ENCODE results near the gene HES6.

Gene HES6

DNA sequence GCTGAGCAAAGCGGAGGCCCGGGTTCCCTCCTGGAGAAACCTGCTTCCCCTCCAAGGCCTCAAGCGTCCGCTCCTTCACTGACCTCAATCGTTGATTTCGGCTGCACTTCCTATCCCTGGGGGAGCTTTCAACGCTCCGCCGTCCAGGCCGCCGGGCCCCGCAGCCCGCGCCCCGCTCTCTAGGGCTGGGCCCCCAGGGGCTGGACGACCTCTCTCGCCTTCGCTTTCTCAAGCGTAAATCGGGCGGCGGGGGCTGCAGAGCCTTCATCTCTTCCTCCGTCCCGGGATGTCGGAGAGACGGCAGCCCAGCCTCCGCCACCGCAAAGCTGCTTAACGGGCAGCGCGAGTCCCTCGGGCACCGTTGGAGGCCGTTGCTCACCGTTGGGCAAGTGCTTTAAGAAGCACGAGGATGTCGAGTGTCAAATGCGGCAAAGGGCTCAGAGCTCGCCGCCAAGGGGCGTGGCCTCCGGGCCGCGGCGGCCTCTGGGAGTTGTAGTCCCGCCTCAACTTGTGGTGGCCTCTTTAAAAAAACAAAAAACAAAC lies 8.5 kb downstream of the HES6 start:
- DNase-seq, result peak; percentile 72

DNA sequence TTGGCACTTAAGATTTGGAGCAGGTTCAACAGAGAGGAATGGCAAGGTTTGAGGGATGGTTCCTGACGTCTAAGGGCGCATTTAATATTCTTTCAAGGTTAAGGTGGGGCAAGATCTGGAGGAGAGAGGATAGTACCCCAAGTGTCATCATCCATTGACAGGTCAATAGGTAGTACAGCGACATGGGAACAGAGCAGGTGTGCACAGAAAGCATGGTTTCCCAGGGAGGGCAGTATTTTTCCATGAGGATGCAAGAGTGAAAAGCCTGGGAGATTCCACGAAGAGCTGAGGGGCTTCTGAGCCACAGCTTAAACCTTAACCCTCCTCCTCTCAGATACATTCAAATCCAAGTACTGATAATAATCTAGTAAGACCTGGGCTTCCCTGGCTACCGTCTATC lies 9.1 kb downstream of the HES6 start:
- DNase-seq, result no peak

DNA sequence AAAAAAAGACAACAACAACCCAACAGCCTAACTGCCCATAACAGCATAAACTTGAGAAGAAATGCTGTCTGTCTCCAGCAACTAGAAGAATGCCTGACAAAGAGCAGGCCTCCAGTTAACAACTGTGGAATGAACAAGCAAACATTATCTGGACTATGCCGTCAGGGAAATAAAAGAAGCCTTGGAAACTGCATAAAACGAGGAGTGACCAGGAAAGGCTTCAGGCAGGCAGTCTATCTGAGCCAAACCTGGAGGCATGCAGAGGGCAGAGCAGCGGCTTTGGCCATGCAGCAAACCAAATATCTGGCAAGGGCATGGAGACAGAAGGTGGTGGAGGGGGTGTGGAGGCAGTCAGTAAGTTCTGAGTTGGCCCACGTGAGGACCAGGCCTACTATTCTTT lies 11.1 kb downstream of the HES6 start:
- no peak for DNase-seq

DNA sequence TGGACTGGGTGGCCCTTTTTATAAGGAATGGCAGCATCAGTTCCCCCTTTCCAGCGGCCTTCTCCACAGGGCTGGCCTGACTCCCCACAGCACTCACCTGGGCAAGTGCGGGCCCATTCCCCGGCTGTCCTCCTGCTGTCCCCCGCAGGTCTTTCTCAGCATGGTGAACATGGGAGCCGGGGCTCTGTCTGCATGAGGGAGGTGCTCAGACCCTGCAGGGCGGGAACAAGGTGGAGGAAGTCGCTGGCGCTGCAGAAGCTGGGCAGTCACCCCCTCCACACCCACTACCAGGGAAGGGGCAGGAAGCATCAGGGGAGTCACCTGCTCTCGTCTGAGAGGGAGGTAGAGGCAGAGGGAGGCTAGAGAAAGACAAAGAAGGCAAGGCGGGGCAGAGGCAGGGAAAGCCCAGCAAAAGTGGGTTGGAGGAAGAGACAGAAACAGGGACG lies 12.2 kb downstream of the HES6 start:
- DNase-seq, result no peak

DNA sequence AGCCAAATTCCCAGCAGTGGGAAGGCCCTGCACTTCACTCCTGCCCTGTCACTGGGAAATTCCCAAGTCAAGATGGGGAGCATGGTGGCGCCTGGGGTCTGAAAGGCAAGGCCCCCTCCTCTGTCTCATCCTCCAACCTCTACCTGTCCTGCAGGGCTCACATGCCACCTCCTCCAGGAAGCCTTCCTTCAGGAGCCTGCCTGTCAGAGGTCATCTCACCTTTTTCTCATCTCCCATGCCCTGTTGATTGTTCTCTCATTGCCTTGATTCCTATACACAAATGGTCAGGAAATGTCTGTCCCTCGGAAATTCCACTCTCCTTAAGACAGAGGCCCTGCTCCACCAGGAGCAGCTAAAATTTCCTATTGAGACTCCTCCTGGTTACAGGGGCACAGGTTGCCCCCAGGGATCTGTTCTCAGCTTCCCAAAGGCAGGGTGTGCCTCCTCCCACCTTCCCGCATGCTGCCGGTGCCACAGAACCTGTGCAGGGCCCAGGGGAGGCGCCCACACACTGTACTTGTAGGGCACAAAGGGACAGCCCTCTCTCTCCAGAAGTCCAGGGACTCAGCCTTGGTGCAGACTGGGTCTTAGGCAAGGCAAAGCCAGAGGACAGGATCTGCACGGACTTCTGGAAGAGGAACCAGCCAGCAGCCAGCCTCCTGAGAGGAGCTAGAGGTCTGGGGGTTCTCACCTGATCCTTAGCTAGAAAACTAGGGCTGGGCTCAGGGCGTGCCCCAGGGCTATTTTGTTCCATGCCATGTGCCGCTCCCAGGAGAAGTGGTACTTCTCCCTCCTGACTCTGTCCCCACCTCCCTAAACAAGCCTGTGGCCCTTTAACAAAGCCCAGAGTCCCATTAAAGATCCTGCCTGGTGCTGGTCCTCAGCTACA lies 12.9 kb downstream of the HES6 start:
- no peak for DNase-seq

DNA sequence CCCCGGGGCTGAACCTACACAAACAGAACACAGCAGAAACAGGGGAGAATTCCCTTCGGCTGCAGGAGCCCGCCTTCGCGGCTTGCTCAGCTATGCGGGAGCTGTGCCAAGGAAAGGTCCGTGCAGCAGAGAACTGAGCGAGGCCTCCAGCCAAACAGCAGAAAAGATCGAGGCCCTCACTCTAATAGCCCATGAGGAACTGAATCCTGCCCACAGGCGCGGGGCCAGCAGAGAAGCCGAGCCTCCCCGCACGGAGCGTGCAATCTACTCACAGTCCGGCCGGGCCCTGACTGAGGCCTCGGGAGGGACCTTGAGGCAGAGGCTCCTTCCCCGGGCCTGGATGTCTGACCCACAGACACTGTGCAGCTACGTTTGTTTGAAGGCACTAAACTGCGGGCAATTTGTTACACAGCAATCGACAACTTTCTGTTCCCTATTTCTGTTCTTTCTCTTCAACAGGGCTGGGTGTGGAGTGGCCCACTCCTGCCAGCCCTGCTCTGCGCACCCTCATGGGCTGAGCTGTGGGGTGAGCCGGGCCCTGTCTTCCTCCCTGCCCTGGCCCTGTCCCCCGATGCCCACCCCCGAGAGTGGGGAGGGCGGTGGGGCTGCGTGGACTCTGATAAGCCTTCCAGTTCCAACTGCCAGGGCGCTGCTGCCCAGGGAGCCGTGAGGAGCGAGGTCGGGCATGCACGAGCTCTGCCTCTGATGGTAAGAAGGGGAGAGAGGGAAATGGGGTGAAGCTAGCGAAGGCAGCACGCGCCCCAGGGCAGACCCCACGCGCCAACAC lies 13.7 kb downstream of the HES6 start:
- no peak for DNase-seq

DNA sequence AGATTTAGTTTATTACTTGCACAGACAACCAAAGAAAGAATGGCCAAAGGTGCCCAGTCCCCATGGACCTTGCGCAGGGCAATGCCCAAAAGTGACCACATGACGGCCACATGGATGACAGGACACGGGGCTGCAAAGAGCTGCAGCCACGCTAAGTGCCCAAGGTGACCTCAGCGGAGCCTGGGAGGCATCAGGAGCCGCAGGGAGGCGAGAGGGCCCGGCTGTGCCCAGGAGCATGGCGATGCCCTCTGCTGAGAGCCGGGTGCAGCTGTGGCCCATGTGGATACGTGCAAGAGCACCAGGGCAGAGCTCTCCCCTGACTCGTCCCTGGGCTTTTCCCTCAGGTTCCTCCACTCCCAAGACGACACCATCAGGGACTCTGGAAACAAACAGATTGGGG lies 14.7 kb downstream of the HES6 start:
- no peak for DNase-seq

DNA sequence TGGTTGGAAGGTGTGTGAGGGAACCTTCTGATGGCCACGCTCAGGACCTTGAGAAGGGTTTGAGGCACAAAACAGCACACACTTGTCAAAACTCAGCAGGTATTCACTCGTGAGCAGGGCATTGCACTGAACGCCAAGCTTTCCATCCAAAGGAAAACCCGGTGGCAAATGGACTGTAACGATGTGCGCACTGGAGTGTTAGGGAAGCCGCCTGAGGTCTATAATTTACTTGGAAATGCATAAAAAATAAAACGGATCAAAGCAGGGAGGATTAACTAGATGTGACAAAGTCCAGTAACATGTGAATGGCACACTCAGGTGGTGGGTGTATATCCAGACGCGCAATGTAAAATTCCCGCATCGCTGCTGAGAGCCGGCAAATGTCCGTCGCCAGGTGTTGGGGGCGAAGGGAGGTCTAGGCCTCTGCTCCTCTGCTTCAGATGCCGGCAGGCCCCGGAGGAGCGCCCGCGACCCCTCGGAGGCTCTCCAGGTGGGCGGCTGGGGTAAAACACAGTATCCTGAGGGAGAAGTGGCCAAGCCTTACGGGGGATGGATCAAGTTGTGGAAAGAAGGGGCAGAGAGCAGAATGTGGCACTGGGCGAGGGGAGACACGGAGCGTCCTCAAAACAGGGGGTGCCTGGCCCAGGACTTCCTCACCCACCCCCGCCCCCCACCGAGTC lies 15.3 kb downstream of the HES6 start:
- DNase-seq, result no peak

DNA sequence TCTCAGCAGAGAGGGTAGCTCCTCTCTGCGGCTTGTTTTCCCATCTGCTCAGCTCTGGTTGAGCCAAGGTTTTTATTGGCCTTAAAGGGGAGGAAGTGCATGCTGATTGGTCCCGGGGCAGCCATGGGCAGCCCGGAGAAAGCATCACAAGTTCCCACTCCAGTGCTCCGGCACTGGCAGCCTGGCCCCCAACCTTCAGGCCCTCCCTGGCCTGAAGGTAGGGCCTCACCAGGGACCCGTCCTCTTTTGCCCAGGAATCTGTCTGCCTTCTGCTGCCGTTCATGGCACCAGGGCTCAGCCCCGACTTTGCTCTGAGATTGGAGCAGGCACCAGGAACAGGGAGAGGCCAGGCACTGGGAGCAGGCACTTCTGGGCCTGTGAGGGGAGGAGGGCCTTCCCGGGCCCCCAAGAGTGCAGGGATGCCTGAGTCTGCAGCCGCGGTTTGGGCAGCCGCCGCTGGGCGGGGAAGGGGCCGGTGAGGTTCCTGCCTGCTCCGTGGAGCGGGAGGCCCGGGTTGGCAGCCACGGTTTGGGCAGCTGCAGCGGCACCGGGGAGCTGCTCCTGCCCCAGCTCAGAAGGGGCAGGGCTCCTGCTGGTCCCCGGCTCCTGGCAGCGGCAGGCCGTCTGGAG lies 18.8 kb downstream of the HES6 start:
- DNase-seq, result no peak

DNA sequence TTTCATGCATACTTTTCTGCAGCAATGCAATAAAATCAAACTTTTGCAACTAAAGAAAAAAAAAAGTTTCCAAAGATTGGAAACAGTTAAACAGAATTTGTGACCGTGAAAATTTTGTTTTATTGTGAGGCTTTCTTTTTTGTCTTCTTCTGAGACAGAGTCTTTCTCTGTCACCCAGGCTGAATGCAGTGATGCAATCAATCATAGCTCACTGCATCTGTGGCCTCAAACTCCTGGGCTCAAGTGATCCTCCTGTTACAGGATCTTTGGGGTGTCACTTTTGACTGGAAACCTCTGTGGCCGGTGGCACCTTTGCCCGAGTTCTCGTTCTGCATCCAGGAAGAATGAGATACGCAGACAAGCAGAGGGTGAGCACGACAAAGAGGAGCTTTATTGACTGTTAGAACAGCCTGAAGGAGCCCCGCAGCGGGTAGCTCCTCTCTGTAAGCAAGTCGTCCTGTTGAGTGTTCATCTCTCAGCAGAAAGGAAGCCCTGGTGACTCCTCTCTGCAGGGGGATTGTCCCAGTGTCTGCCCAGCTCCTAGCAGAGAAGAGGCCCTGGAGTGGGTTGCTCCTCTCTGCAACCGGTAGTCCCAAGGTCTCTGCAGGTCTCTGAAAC lies 19.5 kb downstream of the HES6 start:
- no peak for DNase-seq

DNA sequence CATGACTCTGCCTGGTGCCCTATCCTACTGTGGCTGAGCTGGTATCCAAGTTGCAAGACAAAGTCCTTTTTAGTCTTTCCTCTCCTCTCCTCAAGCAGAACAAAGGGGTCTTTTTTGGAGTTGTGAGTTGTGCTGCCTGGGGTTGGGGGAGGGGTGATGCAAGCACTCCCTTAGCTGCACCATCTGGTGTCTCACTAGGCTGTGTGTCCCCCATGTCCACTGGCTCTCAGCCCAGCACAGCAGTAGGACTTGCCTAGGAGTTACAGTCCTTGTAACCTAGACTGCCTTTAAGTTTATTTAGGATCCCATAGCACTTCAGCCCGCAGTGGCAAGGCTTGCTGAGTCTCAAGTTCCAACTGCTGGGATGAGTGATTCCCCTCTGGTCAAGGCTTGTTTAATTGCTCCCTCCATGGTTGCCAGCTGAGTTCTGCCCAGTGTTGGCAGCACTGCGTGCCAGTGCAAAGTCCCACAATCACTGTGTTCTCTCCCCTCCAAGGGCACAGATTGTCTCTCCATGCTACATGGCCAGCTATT lies 23.1 kb downstream of the HES6 start:
- no peak for DNase-seq

DNA sequence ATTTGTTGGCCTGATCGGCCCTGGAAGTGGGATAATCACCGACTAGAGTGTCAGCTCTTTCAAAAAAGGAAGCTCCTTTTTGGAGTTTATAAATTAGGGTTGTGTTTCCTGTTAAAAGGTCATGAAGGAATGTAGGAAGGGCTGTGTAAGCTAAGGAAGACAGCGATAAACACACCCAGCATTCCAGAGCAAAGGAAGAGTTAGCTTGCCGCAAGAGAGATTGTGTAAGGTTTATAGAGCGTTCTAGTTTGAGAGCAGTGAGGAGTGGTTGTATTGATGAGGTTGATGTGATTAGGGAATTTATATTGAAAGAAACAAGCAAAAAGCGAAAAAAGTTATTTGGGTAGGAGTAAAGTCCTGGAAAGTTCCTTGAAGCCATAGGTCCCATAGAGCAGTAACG lies 32.8 kb downstream of the HES6 start:
- no peak for DNase-seq

DNA sequence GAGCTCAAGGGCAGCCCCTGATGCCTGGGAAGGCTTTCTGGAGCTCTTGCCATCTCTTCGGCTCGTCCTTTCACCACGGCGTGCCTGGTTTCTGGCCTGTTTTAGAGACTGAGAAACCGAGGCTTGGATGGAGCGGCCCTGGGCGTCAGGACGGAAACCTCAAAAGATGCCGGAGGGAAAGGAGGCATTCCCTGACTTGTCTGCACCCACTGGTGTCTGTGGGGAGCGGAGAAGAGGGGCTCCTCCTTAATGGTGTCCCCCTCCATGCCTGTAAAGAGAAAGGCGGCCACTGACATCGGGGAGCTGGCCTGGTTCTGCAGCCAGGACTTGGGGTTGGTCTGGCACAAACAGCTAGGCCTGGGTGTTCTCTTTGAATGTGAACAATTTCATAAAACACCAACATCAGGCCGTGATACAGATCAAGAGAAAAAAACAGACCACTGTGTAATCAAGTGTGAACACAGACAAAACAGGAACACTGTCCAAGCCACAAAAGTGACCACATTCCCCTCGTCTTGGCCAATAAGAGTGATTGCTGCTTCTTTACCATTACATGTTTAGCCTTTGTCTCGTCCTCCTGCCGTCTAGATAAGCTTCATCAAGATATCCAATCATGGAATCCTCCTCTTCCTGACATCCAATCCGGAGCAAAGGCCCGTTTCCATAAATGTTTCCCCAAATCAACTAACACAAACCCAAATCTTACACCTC lies 35.7 kb downstream of the HES6 start:
- peak; percentile 7 for DNase-seq

DNA sequence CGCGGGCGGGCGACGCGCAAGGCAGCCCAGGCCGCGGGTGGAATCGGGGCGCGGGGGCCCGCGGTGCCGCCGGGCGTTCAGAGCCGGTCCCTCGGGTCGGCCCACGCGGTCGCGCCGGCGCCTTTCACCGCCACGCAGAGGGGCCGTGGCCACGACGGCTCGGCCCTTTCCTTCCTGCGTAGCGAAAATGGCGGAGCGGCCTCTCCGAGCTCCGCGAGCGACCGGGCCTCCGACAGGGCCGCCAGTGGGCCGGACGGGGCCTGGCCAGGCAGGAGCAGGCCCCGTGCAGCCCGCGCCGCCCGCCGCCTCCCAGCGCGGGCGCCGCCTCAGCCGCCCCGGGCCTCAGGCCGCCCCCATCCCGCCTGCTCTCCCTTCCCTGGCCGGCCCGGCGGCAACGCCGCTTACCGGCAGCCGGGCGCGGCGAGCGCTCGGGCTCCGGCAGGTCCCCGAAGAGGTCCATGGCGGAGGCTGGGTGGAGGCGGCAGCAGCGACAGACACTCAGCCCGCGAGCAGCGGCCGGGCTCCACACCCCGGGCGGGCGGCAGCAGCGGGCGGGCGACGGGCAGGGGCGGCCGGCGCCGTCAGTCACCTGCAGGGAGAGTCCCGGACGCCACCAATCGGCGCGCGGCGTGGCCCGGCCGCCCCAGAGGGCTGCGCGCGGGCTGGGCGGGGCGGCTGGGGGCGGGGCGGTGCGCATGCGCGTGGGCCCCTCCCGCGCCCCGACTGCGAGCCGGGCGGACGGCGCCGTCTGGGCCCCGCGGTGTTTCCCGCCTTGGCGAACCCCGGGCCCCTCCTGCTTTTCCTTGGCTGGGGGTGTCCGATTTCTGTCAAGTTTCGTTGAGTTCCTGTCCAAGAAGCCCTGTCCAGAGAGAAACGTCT lies 36.5 kb downstream of the HES6 start, which contains the start of gene ILKAP:
ILKAP (minus strand) TSS at position 602 of the 879 bp plus-strand sequence; CDS start at position 460, 142 bp downstream.
- peak; percentile 86 for DNase-seq

DNA sequence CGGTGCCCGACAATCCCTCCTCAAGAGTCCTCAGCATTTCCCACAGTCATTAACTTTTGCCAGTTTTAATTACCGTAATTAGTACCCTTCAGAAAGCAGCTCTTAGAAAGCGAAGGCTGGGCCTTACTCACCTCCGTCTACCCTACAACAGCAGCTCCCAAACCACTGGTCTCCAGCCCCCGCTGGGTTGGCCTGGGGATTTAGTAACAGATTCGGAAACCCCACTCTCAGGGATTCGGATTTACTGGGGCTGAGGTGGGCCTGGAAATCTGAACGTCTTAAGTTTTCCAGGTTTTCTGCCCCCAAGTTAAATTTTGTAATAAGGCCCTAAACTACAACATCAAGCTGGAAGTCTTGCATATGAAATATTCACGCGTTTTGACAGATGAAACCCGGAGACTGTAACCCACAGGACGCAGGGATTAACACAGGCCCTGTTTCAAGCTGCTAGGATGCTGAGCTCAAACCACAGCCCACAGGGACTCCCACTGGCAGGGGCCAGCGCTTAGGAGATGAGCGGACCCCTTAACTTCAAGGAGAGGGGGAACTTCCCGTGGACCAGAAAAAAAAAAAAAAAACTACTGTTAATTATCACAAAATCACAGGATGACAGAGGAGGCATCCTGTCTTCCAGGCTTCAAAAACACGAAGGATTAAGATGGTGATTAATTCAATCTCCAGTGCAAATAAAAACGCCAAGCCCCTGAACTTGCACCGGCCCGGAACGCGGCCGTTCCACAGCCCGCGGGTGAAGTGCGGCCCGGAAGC lies 37.3 kb downstream of the HES6 start:
- no peak for DNase-seq

DNA sequence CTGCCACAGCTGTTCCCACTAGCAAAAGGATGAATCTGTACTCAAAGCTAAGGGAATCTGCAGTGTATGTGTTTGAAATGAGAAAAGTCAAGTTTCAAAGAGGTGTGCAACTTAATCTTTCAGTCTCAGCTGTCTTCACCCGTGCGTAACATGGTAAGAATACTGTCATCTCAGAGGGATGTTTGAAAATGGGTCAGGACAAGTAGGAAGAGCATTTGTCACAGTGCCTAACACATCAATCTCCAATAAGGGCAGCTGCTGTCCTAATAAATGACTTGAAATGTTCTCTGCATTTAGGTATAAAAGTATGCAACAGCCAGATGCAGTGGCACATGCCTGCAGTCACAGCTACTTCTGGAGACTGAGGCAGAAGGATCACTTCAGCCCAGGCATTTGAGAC lies 49.4 kb downstream of the HES6 start:
- no peak for DNase-seq
